Choroid plexus epithelial cell (primary cell): ENCODE data around the gene ATP2B3.

Experiments used
- DNase-seq: peaks from one replicate; pipeline ENCODE4 v3.0.0-alpha.2; 2010; ENCODE audit warnings: low read depth
- H3K4me3 ChIP-seq: 2 replicates; pipeline ENCODE4 v1.5.1; 2011; ENCODE audit warnings: low read depth, mild to moderate bottlenecking, control low read depth, low read length, moderate library complexity
- TF ChIP-seq, protein P1 (sequence below): conservative IDR thresholded peaks from 2 replicates; pipeline ENCODE4 v1.5.1; 2011; ENCODE audit warnings: low read depth, mild to moderate bottlenecking, control low read depth, inconsistent platforms, low read length, moderate library complexity

The ATP2B3 gene

GRCh38 chrX:153478746-153479145, 38.7 kb upstream of the ATP2B3 start:
- TF ChIP-seq, protein P1, sequence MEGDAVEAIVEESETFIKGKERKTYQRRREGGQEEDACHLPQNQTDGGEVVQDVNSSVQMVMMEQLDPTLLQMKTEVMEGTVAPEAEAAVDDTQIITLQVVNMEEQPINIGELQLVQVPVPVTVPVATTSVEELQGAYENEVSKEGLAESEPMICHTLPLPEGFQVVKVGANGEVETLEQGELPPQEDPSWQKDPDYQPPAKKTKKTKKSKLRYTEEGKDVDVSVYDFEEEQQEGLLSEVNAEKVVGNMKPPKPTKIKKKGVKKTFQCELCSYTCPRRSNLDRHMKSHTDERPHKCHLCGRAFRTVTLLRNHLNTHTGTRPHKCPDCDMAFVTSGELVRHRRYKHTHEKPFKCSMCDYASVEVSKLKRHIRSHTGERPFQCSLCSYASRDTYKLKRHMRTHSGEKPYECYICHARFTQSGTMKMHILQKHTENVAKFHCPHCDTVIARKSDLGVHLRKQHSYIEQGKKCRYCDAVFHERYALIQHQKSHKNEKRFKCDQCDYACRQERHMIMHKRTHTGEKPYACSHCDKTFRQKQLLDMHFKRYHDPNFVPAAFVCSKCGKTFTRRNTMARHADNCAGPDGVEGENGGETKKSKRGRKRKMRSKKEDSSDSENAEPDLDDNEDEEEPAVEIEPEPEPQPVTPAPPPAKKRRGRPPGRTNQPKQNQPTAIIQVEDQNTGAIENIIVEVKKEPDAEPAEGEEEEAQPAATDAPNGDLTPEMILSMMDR: no peak
- H3K4me3 ChIP-seq: no peak overlapping the region
- no peak for DNase-seq

DNA sequence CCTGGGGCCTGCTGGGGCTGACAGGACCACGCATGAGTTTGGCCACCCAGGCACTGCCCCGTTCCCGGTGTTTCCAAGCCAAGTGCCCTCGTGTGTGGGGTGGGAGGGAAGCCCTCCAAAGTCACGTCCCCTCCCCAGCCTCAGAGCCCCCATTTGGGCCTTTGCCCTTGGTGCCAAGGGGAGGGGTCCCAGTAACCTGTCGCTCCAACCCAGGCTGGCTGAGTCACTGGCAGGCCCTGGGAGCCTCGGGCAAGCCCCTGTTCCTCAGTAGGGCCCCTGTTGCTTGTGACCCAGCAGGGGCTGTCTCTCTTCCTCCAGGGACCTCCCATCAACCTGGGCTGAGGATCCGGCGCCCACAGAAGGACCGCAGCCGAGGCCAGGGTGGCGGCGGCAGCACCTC, 36.4 kb upstream of the ATP2B3 start:
- TF ChIP-seq, protein P1: no peak
- DNase-seq: no peak
- no peak overlapping the region for H3K4me3 ChIP-seq

DNA sequence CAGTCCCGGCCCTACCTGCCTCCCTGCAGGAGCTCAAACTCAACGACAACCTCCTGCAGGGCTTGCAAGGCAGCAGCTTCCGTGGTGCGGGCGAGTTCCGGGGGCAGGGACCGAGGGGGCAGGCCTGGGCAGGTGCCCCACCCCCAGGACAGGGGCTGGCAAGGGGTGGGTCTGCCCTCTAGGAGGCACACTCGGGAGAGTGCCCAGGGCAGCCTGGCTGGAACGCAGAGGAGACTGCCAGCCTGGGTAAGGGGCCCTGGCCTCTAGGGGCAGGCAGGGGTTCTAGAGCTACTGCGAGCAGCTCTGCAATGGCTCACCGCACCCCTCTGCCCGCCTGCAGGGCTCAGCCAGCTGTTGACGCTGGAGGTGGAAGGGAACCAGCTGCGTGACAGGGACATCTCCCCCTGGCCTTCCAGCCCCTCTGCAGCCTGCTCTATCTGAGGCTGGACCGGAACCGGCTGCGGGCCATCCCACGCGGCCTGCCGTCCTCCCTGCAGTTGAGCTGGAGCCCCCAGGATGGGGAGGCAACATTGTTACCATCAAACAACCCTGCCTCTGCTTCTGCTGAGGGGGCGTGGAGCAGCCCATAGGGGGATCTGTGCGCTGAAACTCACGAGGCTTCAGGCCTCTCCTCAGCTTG, 34.9 kb upstream of the ATP2B3 start:
- TF ChIP-seq, protein P1: no peak
- H3K4me3 ChIP-seq: no peak overlapping the region
- no peak for DNase-seq

- no peak for DNase-seq
- no peak overlapping the region for H3K4me3 ChIP-seq
- TF ChIP-seq, protein P1: no peak
Measured at GRCh38 chrX:153485396-153486080, 31.9 kb upstream of the ATP2B3 start.

- no peak overlapping the region for H3K4me3 ChIP-seq
- TF ChIP-seq, protein P1: no peak
- no peak for DNase-seq
Measured at GRCh38 chrX:153486171-153486570, 31.3 kb upstream of the ATP2B3 start.

DNA sequence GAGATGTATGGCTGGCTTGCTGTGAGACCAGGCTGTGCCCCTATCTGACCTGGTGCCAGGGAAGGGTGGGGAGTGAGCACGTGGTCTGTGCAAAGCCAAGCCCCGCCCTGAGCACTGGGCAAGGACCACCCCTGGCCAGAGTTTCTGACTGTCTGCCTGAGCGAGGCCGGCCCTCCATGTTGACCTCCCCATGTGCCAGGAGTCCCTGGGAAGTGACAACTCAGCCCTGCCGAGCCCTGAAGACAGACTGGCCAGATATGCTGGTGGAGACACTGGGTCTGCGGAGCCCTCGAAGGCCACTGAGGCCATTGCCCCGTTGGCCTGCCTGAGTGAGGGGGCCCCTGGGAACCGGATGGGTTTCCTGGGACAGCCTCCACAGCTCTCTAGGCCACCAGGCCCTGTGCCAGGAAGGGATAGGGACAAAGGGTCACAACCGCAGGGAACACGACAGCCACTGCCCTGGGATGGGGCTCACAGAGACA, 29.8 kb upstream of the ATP2B3 start:
- DNase-seq: no peak
- TF ChIP-seq, protein P1: no peak

More for the DNA sequence above, 29.8 kb upstream of the ATP2B3 start:
- no peak overlapping the region for H3K4me3 ChIP-seq
